MG63 (cell line): ENCODE measurements around the gene MAGEA1. TPM values are rescaled to one million over a fixed set of nuclear protein-coding genes. Genes with fewer than 3 reads are reported as not detected.
"Not testable (repeated sequence)": the region's sequence is repeated elsewhere in the genome, so short reads cannot be mapped to it uniquely, and the experiment has no call there.

Experiments
- DNase-seq: peaks from one replicate; pipeline ENCODE4 v3.0.0-alpha.2; 2020
- H3K27me3 ChIP-seq: fragments of 250-450 bp; sonication (Bioruptor Pico); 2 replicates; pipeline ENCODE4 v1.5.1; 2020; ENCODE audit warnings: mild to moderate bottlenecking, moderate library complexity
- H3K36me3 ChIP-seq: fragments of 250-450 bp; sonication (Bioruptor Pico); 2 replicates; pipeline ENCODE4 v1.5.1; 2020; ENCODE audit warnings: mild to moderate bottlenecking, moderate library complexity
- H3K4me3 ChIP-seq: fragments of 250-450 bp; sonication (Bioruptor Pico); 2 replicates; pipeline ENCODE4 v1.5.1; 2020; ENCODE audit warnings: mild to moderate bottlenecking, moderate library complexity
- H3K9me3 ChIP-seq: fragments of 250-450 bp; sonication (Bioruptor Pico); 2 replicates; pipeline ENCODE4 v1.5.1; 2020; ENCODE audit warnings: mild to moderate bottlenecking, moderate library complexity
- total RNA-seq: library from RNA; depleted of rRNA; stranded (reverse); fragments of >200 nt; shearing (Covaris generic); gene quantifications from 2 replicates; pipeline ENCODE4 v1.2.3, GENCODE V29; 2014; ENCODE audit warnings: low replicate concordance; rRNA removed

MAGEA1 gene
- total RNA-seq, result not detected in 2 replicates

- H3K4me3 ChIP-seq, result no peak within 1 kb of the TSS
These were observed at the start of gene MAGEA1 for GRCh38 chrX:153179131-153179530. Gene MAGEA1, plus strand, starts transcription at chrX:153179284. Its CDS starts 3,106 bp downstream, at chrX:153182390.

GRCh38 chrX:153132924-153133323 lies 46.2 kb upstream of the MAGEA1 start:
- not testable (repeated sequence) for DNase-seq, H3K9me3 ChIP-seq, H3K4me3 ChIP-seq, H3K27me3 ChIP-seq, H3K36me3 ChIP-seq

More at GRCh38 chrX:153179131-153179530, at the start of gene MAGEA1:
- Histone ChIP-seq H3K27me3 (no peaks in the 10 kb centered on the region), H3K9me3 (no peaks in the 10 kb centered on the region), H3K36me3 (no peaks in the 10 kb centered on the region)
- no peak for DNase-seq

GRCh38 chrX:153139074-153139473 lies 40.0 kb upstream of the MAGEA1 start:
- H3K4me3 ChIP-seq, H3K9me3 ChIP-seq, H3K36me3 ChIP-seq, H3K27me3 ChIP-seq, DNase-seq: not testable (repeated sequence)

- H3K27me3 ChIP-seq, DNase-seq, H3K36me3 ChIP-seq, H3K4me3 ChIP-seq, H3K9me3 ChIP-seq: not testable (repeated sequence)
These were observed 32.8 kb upstream of the MAGEA1 start for GRCh38 chrX:153146288-153146687.

GRCh38 chrX:153153516-153153915 lies 25.6 kb upstream of the MAGEA1 start:
- Histone ChIP-seq H3K36me3 (no peaks in the 10 kb centered on the region), H3K9me3 (no peaks in the 10 kb centered on the region), H3K27me3 (no peaks in the 10 kb centered on the region), H3K4me3 (no peak overlapping the region)
- no peak for DNase-seq

GRCh38 chrX:153157450-153157849 lies 21.6 kb upstream of the MAGEA1 start:
- Histone ChIP-seq H3K36me3 (no peaks in the 10 kb centered on the region), H3K9me3 (no peaks in the 10 kb centered on the region), H3K27me3 (no peaks in the 10 kb centered on the region), H3K4me3 (no peak overlapping the region)
- no peak for DNase-seq

GRCh38 chrX:153158319-153158718 lies 20.8 kb upstream of the MAGEA1 start:
- Histone ChIP-seq H3K9me3 (no peaks in the 10 kb centered on the region), H3K36me3 (no peaks in the 10 kb centered on the region), H3K27me3 (no peaks in the 10 kb centered on the region), H3K4me3 (no peak overlapping the region)
- DNase-seq, result no peak

- no peaks in the 10 kb centered on the region for H3K27me3 ChIP-seq
- no peaks in the 10 kb centered on the region for H3K36me3 ChIP-seq
- H3K4me3 ChIP-seq, result no peak overlapping the region
- no peaks in the 10 kb centered on the region for H3K9me3 ChIP-seq
- no peak for DNase-seq
These were observed 17.1 kb upstream of the MAGEA1 start for GRCh38 chrX:153161952-153162351.

- H3K27me3 ChIP-seq, result no peaks in the 10 kb centered on the region
- no peaks in the 10 kb centered on the region for H3K36me3 ChIP-seq
- no peaks in the 10 kb centered on the region for H3K9me3 ChIP-seq
- H3K4me3 ChIP-seq, result no peak overlapping the region
- DNase-seq, result no peak
These were observed 14.4 kb upstream of the MAGEA1 start for GRCh38 chrX:153164733-153165132.

- H3K36me3 ChIP-seq, H3K9me3 ChIP-seq, DNase-seq, H3K27me3 ChIP-seq, H3K4me3 ChIP-seq: not testable (repeated sequence)
These were observed 10.7 kb upstream of the MAGEA1 start for GRCh38 chrX:153168423-153168822.

- Histone ChIP-seq H3K36me3 (no peaks in the 10 kb centered on the region), H3K27me3 (no peaks in the 10 kb centered on the region), H3K9me3 (no peaks in the 10 kb centered on the region), H3K4me3 (no peak overlapping the region)
- DNase-seq, result no peak
These were observed 2.7 kb downstream of the MAGEA1 start for GRCh38 chrX:153181822-153182221.

GRCh38 chrX:153184787-153185186 lies 5.7 kb downstream of the MAGEA1 start:
- DNase-seq, result no peak
- no peaks in the 10 kb centered on the region for H3K9me3 ChIP-seq
- H3K36me3 ChIP-seq, result no peaks in the 10 kb centered on the region
- H3K4me3 ChIP-seq, result no peak overlapping the region
- no peaks in the 10 kb centered on the region for H3K27me3 ChIP-seq

- DNase-seq, result no peak
- Histone ChIP-seq H3K9me3 (no peaks in the 10 kb centered on the region), H3K36me3 (no peaks in the 10 kb centered on the region), H3K4me3 (no peak overlapping the region), H3K27me3 (no peaks in the 10 kb centered on the region)
These were observed 11.3 kb downstream of the MAGEA1 start for GRCh38 chrX:153190381-153190780.

- no peak for DNase-seq
- no peaks in the 10 kb centered on the region for H3K36me3 ChIP-seq
- no peak overlapping the region for H3K4me3 ChIP-seq
- H3K9me3 ChIP-seq, result no peaks in the 10 kb centered on the region
- peaks cover 4% of the 10 kb centered on the region; the same call in 1 of the 2 replicates for H3K27me3 ChIP-seq
These were observed 21.4 kb downstream of the MAGEA1 start for GRCh38 chrX:153200462-153200861.

- Histone ChIP-seq H3K9me3 (no peaks in the 10 kb centered on the region), H3K27me3 (peaks cover 7% of the 10 kb centered on the region; the same call in 1 of the 2 replicates), H3K36me3 (no peaks in the 10 kb centered on the region), H3K4me3 (no peak overlapping the region)
- DNase-seq, result no peak
These were observed 27.5 kb downstream of the MAGEA1 start for GRCh38 chrX:153206425-153207046.

GRCh38 chrX:153209347-153209746 lies 30.3 kb downstream of the MAGEA1 start:
- no peak for DNase-seq
- Histone ChIP-seq H3K36me3 (no peaks in the 10 kb centered on the region), H3K4me3 (no peak overlapping the region), H3K27me3 (peaks cover 3% of the 10 kb centered on the region; the same call in 1 of the 2 replicates), H3K9me3 (no peaks in the 10 kb centered on the region)

GRCh38 chrX:153214934-153215333 lies 35.9 kb downstream of the MAGEA1 start:
- Histone ChIP-seq H3K27me3 (no peaks in the 10 kb centered on the region), H3K9me3 (no peaks in the 10 kb centered on the region), H3K36me3 (no peaks in the 10 kb centered on the region), H3K4me3 (no peak overlapping the region)
- no peak for DNase-seq

GRCh38 chrX:153216926-153217325 lies 37.8 kb downstream of the MAGEA1 start:
- H3K36me3 ChIP-seq, result no peaks in the 10 kb centered on the region
- no peak overlapping the region for H3K4me3 ChIP-seq
- no peaks in the 10 kb centered on the region for H3K9me3 ChIP-seq
- H3K27me3 ChIP-seq, result no peaks in the 10 kb centered on the region
- DNase-seq, result no peak
